ENCODE measurements around the gene BAX. TPM values are rescaled to one million over a fixed set of nuclear protein-coding genes. Genes with fewer than 3 reads are reported as not detected.
A peak's percentile ranks its signal among the peaks of the same experiment; 100 is the strongest.

The BAX gene
- total and polyA plus RNA-seq, 9 of the 15 experiments (the other 6 are each of a cell fraction or from before 2014, with no cell fraction given), result 3.2 to 95.4 (median 44.5) TPM

DNA sequence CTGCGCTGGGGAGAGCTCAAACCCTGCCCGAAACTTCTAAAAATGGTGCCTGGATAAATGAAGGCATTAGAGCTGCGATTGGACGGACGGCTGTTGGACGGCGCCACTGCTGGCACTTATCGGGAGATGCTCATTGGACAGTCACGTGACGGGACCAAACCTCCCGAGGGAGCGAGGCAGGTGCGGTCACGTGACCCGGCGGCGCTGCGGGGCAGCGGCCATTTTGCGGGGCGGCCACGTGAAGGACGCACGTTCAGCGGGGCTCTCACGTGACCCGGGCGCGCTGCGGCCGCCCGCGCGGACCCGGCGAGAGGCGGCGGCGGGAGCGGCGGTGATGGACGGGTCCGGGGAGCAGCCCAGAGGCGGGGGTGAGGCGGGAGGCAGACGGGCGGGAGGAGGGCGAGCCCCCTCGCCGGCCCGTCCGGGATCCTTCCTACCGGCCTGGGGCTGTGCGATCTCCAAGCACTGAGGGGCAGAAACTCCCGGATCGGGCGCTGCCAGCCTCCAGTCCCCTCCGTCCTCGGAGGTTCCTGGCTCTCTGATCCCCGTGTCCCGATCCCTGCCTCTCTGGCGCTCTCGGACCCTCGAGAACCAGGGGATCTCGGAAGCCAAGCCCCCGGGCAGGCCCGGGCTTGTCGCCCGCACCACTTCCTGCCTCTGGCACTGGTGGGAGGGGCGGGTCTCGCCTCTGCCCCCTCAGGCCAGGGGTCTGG, at the start of gene BAX (continued):
- TF ChIP-seq, protein P1, sequence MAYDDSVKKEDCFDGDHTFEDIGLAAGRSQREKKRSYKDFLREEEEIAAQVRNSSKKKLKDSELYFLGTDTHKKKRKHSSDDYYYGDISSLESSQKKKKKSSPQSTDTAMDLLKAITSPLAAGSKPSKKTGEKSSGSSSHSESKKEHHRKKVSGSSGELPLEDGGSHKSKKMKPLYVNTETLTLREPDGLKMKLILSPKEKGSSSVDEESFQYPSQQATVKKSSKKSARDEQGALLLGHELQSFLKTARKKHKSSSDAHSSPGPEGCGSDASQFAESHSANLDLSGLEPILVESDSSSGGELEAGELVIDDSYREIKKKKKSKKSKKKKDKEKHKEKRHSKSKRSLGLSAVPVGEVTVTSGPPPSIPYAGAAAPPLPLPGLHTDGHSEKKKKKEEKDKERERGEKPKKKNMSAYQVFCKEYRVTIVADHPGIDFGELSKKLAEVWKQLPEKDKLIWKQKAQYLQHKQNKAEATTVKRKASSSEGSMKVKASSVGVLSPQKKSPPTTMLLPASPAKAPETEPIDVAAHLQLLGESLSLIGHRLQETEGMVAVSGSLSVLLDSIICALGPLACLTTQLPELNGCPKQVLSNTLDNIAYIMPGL (CRISPR knock-in tag; IDR thresholded peaks at IDR 0.05), result no peak
- TF ChIP-seq ZEB2 (IDR thresholded peaks at IDR 0.05), result 0 out of 2 replicates have a peak, but pooled peaks have one; percentile 35
- TF ChIP-seq CTBP1 (IDR thresholded peaks at IDR 0.05; ENCODE audit: borderline replicate concordance), result peak; percentile 94
- TF ChIP-seq, protein P2, sequence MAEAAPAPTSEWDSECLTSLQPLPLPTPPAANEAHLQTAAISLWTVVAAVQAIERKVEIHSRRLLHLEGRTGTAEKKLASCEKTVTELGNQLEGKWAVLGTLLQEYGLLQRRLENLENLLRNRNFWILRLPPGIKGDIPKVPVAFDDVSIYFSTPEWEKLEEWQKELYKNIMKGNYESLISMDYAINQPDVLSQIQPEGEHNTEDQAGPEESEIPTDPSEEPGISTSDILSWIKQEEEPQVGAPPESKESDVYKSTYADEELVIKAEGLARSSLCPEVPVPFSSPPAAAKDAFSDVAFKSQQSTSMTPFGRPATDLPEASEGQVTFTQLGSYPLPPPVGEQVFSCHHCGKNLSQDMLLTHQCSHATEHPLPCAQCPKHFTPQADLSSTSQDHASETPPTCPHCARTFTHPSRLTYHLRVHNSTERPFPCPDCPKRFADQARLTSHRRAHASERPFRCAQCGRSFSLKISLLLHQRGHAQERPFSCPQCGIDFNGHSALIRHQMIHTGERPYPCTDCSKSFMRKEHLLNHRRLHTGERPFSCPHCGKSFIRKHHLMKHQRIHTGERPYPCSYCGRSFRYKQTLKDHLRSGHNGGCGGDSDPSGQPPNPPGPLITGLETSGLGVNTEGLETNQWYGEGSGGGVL (CRISPR knock-in tag; IDR thresholded peaks at IDR 0.05), result no peak
- TF ChIP-seq CXXC5 (CRISPR knock-in tag; IDR thresholded peaks at IDR 0.05), result peak; percentile 100
- TF ChIP-seq RBBP5 (IDR thresholded peaks at IDR 0.05; ENCODE audit: borderline replicate concordance, insufficient read depth, low read length, poor library complexity, severe bottlenecking), result peak; percentile 55
- no peak for TF ChIP-seq ZNF274 (IDR thresholded peaks at IDR 0.05; ENCODE audit: borderline replicate concordance, low read depth, low read length)
- TF ChIP-seq ETV6 (IDR thresholded peaks at IDR 0.05; ENCODE audit: borderline replicate concordance in 1 of 2, low read depth in 2 of 2, low read length in 1 of 2), result no peak
- no peak for TF ChIP-seq ETV6 (CRISPR knock-in tag; IDR thresholded peaks at IDR 0.05; ENCODE audit: borderline replicate concordance)
- TF ChIP-seq, protein P3, sequence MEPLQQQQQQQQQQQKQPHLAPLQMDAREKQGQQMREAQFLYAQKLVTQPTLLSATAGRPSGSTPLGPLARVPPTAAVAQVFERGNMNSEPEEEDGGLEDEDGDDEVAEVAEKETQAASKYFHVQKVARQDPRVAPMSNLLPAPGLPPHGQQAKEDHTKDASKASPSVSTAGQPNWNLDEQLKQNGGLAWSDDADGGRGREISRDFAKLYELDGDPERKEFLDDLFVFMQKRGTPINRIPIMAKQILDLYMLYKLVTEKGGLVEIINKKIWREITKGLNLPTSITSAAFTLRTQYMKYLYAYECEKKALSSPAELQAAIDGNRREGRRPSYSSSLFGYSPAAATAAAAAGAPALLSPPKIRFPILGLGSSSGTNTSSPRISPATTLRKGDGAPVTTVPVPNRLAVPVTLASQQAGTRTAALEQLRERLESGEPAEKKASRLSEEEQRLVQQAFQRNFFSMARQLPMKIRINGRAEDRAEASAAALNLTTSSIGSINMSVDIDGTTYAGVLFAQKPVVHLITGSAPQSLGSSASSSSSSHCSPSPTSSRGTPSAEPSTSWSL (CRISPR knock-in tag; IDR thresholded peaks at IDR 0.05; ENCODE audit: borderline replicate concordance), result no peak
- TF ChIP-seq MTA3 (IDR thresholded peaks at IDR 0.05; ENCODE audit: borderline replicate concordance), result peak; percentile 65; the same call in 1 of the 2 replicates
- TF ChIP-seq ZBED1 (IDR thresholded peaks at IDR 0.05), result no peak
- TF ChIP-seq, protein P4, sequence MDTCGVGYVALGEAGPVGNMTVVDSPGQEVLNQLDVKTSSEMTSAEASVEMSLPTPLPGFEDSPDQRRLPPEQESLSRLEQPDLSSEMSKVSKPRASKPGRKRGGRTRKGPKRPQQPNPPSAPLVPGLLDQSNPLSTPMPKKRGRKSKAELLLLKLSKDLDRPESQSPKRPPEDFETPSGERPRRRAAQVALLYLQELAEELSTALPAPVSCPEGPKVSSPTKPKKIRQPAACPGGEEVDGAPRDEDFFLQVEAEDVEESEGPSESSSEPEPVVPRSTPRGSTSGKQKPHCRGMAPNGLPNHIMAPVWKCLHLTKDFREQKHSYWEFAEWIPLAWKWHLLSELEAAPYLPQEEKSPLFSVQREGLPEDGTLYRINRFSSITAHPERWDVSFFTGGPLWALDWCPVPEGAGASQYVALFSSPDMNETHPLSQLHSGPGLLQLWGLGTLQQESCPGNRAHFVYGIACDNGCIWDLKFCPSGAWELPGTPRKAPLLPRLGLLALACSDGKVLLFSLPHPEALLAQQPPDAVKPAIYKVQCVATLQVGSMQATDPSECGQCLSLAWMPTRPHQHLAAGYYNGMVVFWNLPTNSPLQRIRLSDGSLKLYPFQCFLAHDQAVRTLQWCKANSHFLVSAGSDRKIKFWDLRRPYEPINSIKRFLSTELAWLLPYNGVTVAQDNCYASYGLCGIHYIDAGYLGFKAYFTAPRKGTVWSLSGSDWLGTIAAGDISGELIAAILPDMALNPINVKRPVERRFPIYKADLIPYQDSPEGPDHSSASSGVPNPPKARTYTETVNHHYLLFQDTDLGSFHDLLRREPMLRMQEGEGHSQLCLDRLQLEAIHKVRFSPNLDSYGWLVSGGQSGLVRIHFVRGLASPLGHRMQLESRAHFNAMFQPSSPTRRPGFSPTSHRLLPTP (IDR thresholded peaks at IDR 0.05; ENCODE audit: borderline replicate concordance, extremely low read depth, insufficient read length), result no peak
- TF ChIP-seq BRD9 (IDR thresholded peaks at IDR 0.05; ENCODE audit: low read depth, partially characterized antibody), result no peak
- TF ChIP-seq, protein P5, sequence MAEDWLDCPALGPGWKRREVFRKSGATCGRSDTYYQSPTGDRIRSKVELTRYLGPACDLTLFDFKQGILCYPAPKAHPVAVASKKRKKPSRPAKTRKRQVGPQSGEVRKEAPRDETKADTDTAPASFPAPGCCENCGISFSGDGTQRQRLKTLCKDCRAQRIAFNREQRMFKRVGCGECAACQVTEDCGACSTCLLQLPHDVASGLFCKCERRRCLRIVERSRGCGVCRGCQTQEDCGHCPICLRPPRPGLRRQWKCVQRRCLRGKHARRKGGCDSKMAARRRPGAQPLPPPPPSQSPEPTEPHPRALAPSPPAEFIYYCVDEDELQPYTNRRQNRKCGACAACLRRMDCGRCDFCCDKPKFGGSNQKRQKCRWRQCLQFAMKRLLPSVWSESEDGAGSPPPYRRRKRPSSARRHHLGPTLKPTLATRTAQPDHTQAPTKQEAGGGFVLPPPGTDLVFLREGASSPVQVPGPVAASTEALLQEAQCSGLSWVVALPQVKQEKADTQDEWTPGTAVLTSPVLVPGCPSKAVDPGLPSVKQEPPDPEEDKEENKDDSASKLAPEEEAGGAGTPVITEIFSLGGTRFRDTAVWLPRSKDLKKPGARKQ (CRISPR knock-in tag; IDR thresholded peaks at IDR 0.05), result no peak
- TF ChIP-seq ZNF121 (CRISPR knock-in tag; conservative IDR thresholded peaks at IDR 0.05), result no peak
- TF ChIP-seq TCF3 (CRISPR knock-in tag; IDR thresholded peaks at IDR 0.05), result peak; percentile 53
